HG02571 (cell line): ENCODE measurements around the gene POU2F3.

Experiments used
- ATAC-seq: cut with Tn5 transposase; IDR thresholded peaks from one replicate; pipeline ENCODE4 v1.9.1; 2021; ENCODE audit warnings: mild to moderate bottlenecking, moderate library complexity; ENCODE audit not compliant: unreplicated experiment

POU2F3 gene

GRCh38 chr11:120210626-120211521 is 29.1 kb upstream of the POU2F3 start, which contains the start of gene OAF:
TSS of gene OAF (plus strand) at chr11:120211032. CDS start at chr11:120211280, 248 bp downstream.
- ATAC-seq, result peak; percentile 74

- no peak for ATAC-seq
Measured at GRCh38 chr11:120211522-120212258, 28.2 kb upstream of the POU2F3 start.

GRCh38 chr11:120212259-120212878 is 27.6 kb upstream of the POU2F3 start:
- ATAC-seq, result no peak

GRCh38 chr11:120212926-120213325 is 27.0 kb upstream of the POU2F3 start:
- no peak for ATAC-seq

- ATAC-seq, result no peak
Measured at GRCh38 chr11:120214581-120214980, 25.4 kb upstream of the POU2F3 start.

- ATAC-seq, result no peak
Measured at GRCh38 chr11:120215634-120216033, 24.3 kb upstream of the POU2F3 start.

GRCh38 chr11:120216426-120217102 is 23.4 kb upstream of the POU2F3 start:
- ATAC-seq, result no peak

- no peak for ATAC-seq
Measured at GRCh38 chr11:120217526-120217925, 22.4 kb upstream of the POU2F3 start.

GRCh38 chr11:120217941-120218694 is 21.8 kb upstream of the POU2F3 start:
- no peak for ATAC-seq

- ATAC-seq, result no peak
Measured at GRCh38 chr11:120218695-120219033, 21.3 kb upstream of the POU2F3 start.

GRCh38 chr11:120219232-120219937 is 20.6 kb upstream of the POU2F3 start:
- no peak for ATAC-seq

GRCh38 chr11:120219938-120220746 is 19.8 kb upstream of the POU2F3 start:
- ATAC-seq, result no peak

GRCh38 chr11:120220747-120221037 is 19.2 kb upstream of the POU2F3 start:
- no peak for ATAC-seq

GRCh38 chr11:120221115-120221752 is 18.7 kb upstream of the POU2F3 start:
- ATAC-seq, result no peak

GRCh38 chr11:120222916-120223315 is 17.0 kb upstream of the POU2F3 start:
- no peak for ATAC-seq

- no peak for ATAC-seq
Measured at GRCh38 chr11:120223793-120224192, 16.1 kb upstream of the POU2F3 start.

GRCh38 chr11:120224361-120224760 is 15.6 kb upstream of the POU2F3 start:
- no peak for ATAC-seq
